GM18858 (cell line): ENCODE results near the gene KAT2A.

Source experiments
- ATAC-seq: cut with Tn5 transposase; IDR thresholded peaks from one replicate; pipeline ENCODE4 v1.9.1; 2021; ENCODE audit not compliant: unreplicated experiment

Gene KAT2A

GRCh38 chr17:42065201-42065600 is 56.0 kb downstream of the KAT2A start:
- no peak for ATAC-seq
